Breast epithelium (tissue), 4 donors: ENCODE measurements around the gene OLFML2A. TPM values are rescaled to one million over a fixed set of nuclear protein-coding genes. Genes with fewer than 3 reads are reported as not detected.
"Not testable (repeated sequence)": the region's sequence is repeated elsewhere in the genome, so short reads cannot be mapped to it uniquely, and the experiment has no call there.

ENCODE experiments used
- DNase-seq, 2 donors: peaks; one replicate each; pipeline ENCODE4 v3.0.0-alpha.2; 2019; ENCODE audit warnings: low spot score in 2 of 2
- H3K27ac ChIP-seq, 2 donors: fragments of 200-600 bp; sonication (generic) in 1 of 2; one replicate each; pipeline ENCODE4 v1.5.1; 2016 to 2019; ENCODE audit warnings: mild to moderate bottlenecking in 1 of 2
- H3K27me3 ChIP-seq, 2 donors: fragments of 200-600 bp; sonication (generic) in 1 of 2; one replicate each; pipeline versions ENCODE4 v1.5.1 to v1.6.0; 2017 to 2019; ENCODE audit warnings: control low read depth in 1 of 2, mild to moderate bottlenecking in 1 of 2
- H3K36me3 ChIP-seq: fragments of 200-600 bp; one replicate; pipeline ENCODE4 v1.5.1; 2019
- H3K4me1 ChIP-seq, 2 donors: fragments of 200-600 bp; sonication (generic); one replicate each; pipeline ENCODE4 v1.5.1; 2016 to 2019; ENCODE audit warnings: control low read depth in 1 of 2
- H3K4me3 ChIP-seq, 3 donors: fragments of 200-600 bp; sonication (generic); 1 replicate in 2 of 3; 2 replicates in 1 of 3; pipeline ENCODE4 v1.5.1; 2016 to 2019; ENCODE audit warnings: mild to moderate bottlenecking in 3 of 3, moderate library complexity in 2 of 3
- H3K9me3 ChIP-seq, 2 donors: fragments of 200-600 bp; sonication (generic) in 1 of 2; one replicate each; pipeline ENCODE4 v1.5.1; 2016 to 2019; ENCODE audit warnings: control low read depth in 1 of 2
- CTCF ChIP-seq, 3 donors: fragments of 450-650 bp; IDR thresholded peaks; one replicate each; pipeline ENCODE4 v1.5.1; 2016 to 2017; ENCODE audit warnings: antibody characterized with exemption in 3 of 3, mild to moderate bottlenecking in 3 of 3, moderate library complexity in 3 of 3
- POLR2A ChIP-seq: fragments of 450-650 bp; IDR thresholded peaks from one replicate; pipeline ENCODE4 v1.6.1; 2016; ENCODE audit warnings: antibody characterized with exemption, mild to moderate bottlenecking, moderate library complexity
- POLR2AphosphoS5 ChIP-seq, 3 donors: sonication (generic); formaldehyde crosslinking; IDR thresholded peaks; one replicate each; pipeline ENCODE4 v1.6.1; 2017; ENCODE audit warnings: antibody characterized with exemption in 3 of 3
- intact Hi-C: fragments of 100-400 bp; cut with DNase I; formaldehyde crosslinking; loops from one replicate; pipeline ENCODE4 v1.15.1; 2023; ENCODE audit warnings: low total_unique reads
- total RNA-seq, 3 donors: library from RNA; depleted of rRNA; stranded (reverse); fragments of >200 nt; gene quantifications; one replicate each; pipeline ENCODE4 v1.1.0, GENCODE V29; 2016

Gene OLFML2A
- total RNA-seq, 3 donors from 2014 or later, result 11.4 to 25.2 (median 11.4) TPM

GRCh38 chr9:124834591-124834990, 57.7 kb downstream of the OLFML2A start:
- intact Hi-C loops, result no loop called here
- peak overlapping the region; percentile 43 to 71 for H3K27ac ChIP-seq
- H3K9me3 ChIP-seq, result no peaks in the 10 kb centered on the region
- TF ChIP-seq CTCF (IDR thresholded peaks at IDR 0.05), result no peak
- no peak for TF ChIP-seq POLR2A
- TF ChIP-seq POLR2AphosphoS5 (IDR thresholded peaks at IDR 0.05), result no peak
- H3K27me3 ChIP-seq, result no peaks in the 10 kb centered on the region
- H3K4me1 ChIP-seq, result peaks cover 0 to 4% of the 10 kb centered on the region in 2 donors
- no peaks in the 10 kb centered on the region for H3K36me3 ChIP-seq
- H3K4me3 ChIP-seq, result no peak overlapping the region
- DNase-seq, result no peak

- peaks cover 0 to 4% of the 10 kb centered on the region in 2 donors for H3K4me1 ChIP-seq
- no peaks in the 10 kb centered on the region for H3K9me3 ChIP-seq
- intact Hi-C loops, result no loop called here
- peak; percentile 72 to 74 for DNase-seq
- H3K4me3 ChIP-seq, result no peak overlapping the region
- H3K27me3 ChIP-seq, result no peaks in the 10 kb centered on the region
- H3K36me3 ChIP-seq, result no peaks in the 10 kb centered on the region
- TF ChIP-seq POLR2A (no peak), CTCF (IDR thresholded peaks at IDR 0.05) (no peak), POLR2AphosphoS5 (IDR thresholded peaks at IDR 0.05) (no peak)
- peak overlapping the region; percentile 43 to 71 for H3K27ac ChIP-seq
These were observed 58.2 kb downstream of the OLFML2A start for GRCh38 chr9:124835026-124835557.

GRCh38 chr9:124838132-124838531, 61.2 kb downstream of the OLFML2A start:
- H3K27me3 ChIP-seq, H3K36me3 ChIP-seq, H3K4me3 ChIP-seq, DNase-seq, H3K27ac ChIP-seq, H3K9me3 ChIP-seq, intact Hi-C loops, H3K4me1 ChIP-seq: not testable (repeated sequence)

GRCh38 chr9:124838567-124839275, 61.8 kb downstream of the OLFML2A start:
- intact Hi-C loops, H3K4me1 ChIP-seq: not testable (repeated sequence)
- H3K4me3 ChIP-seq, result peak overlapping the region in 1 of 3 donors; percentile 56

GRCh38 chr9:124839612-124840299, 62.8 kb downstream of the OLFML2A start:
- Histone ChIP-seq H3K27me3 (no peaks in the 10 kb centered on the region), H3K4me1 (peaks cover 0 to 3% of the 10 kb centered on the region in 2 donors), H3K27ac (no peak overlapping the region), H3K9me3 (no peaks in the 10 kb centered on the region), H3K36me3 (no peaks in the 10 kb centered on the region), H3K4me3 (no peak overlapping the region)
- TF ChIP-seq POLR2AphosphoS5 (IDR thresholded peaks at IDR 0.05) (no peak), POLR2A (no peak), CTCF (IDR thresholded peaks at IDR 0.05) (peak in 1 of 3 donors; percentile 34)
- no peak for DNase-seq
- intact Hi-C loops, result no loop called here

More at GRCh38 chr9:124838567-124839275, 61.8 kb downstream of the OLFML2A start:
- not testable (repeated sequence) for H3K36me3 ChIP-seq, H3K27me3 ChIP-seq, DNase-seq, H3K27ac ChIP-seq, H3K9me3 ChIP-seq

- Histone ChIP-seq H3K4me3 (no peak overlapping the region), H3K4me1 (no peaks in the 10 kb centered on the region), H3K36me3 (no peaks in the 10 kb centered on the region), H3K27me3 (no peaks in the 10 kb centered on the region), H3K27ac (no peak overlapping the region), H3K9me3 (no peaks in the 10 kb centered on the region)
- TF ChIP-seq POLR2AphosphoS5 (IDR thresholded peaks at IDR 0.05) (no peak), CTCF (IDR thresholded peaks at IDR 0.05) (peak in 1 of 3 donors; percentile 9), POLR2A (no peak)
- no peak for DNase-seq
- intact Hi-C loops, result no loop called here
These were observed 63.4 kb downstream of the OLFML2A start for GRCh38 chr9:124840300-124840833.
